Effector memory CD4-positive, alpha-beta T cell (primary cell): Measurements from ENCODE around the gene NWD2.
"Not testable (repeated sequence)": the region's sequence is repeated elsewhere in the genome, so short reads cannot be mapped to it uniquely, and the experiment has no call there.

Experiments used
- DNase-seq, 3 donors: peaks; one replicate each; pipeline ENCODE4 v3.0.0-alpha.2; 2020
- H3K27ac ChIP-seq: 2 replicates; pipeline ENCODE4 v1.7.0; 2013; ENCODE audit warnings: mild to moderate bottlenecking, low read length, moderate library complexity; ENCODE audit not compliant: insufficient read depth, poor library complexity, severe bottlenecking
- H3K27me3 ChIP-seq: replicated peaks from 2 replicates; pipeline ENCODE4 v1.7.0; 2013; ENCODE audit warnings: mild to moderate bottlenecking, low read length; ENCODE audit not compliant: insufficient read depth, control insufficient read depth, poor library complexity, severe bottlenecking
- H3K36me3 ChIP-seq: 2 replicates; pipeline ENCODE4 v1.7.0; 2013; ENCODE audit warnings: mild to moderate bottlenecking, low read length, moderate library complexity; ENCODE audit not compliant: control insufficient read depth, insufficient read depth
- H3K4me1 ChIP-seq: 2 replicates; pipeline ENCODE4 v1.7.0; 2013; ENCODE audit warnings: low read length, mild to moderate bottlenecking; ENCODE audit not compliant: control insufficient read depth, insufficient read depth, poor library complexity, severe bottlenecking
- H3K4me3 ChIP-seq: 2 replicates; pipeline ENCODE4 v1.7.0; 2013; ENCODE audit warnings: low read length, low read depth, mild to moderate bottlenecking; ENCODE audit not compliant: insufficient read depth, poor library complexity, severe bottlenecking
- H3K9me3 ChIP-seq: 2 replicates; pipeline ENCODE4 v1.7.0; 2013; ENCODE audit warnings: mild to moderate bottlenecking, low read length, moderate library complexity; ENCODE audit not compliant: control insufficient read depth

Gene NWD2

GRCh38 chr4:37483610-37484009, 239.1 kb downstream of the NWD2 start:
- Histone ChIP-seq H3K4me1 (no peaks in the 10 kb centered on the region), H3K4me3 (no peak overlapping the region), H3K27me3 (no peaks in the 10 kb centered on the region), H3K9me3 (no peaks in the 10 kb centered on the region), H3K36me3 (no peaks in the 10 kb centered on the region), H3K27ac (no peak overlapping the region)
- DNase-seq, result no peak

GRCh38 chr4:37486166-37486565, 241.6 kb downstream of the NWD2 start:
- no peak for DNase-seq
- Histone ChIP-seq H3K9me3 (no peaks in the 10 kb centered on the region), H3K4me1 (no peaks in the 10 kb centered on the region), H3K36me3 (no peaks in the 10 kb centered on the region), H3K27ac (no peak overlapping the region), H3K27me3 (no peaks in the 10 kb centered on the region), H3K4me3 (no peak overlapping the region)

GRCh38 chr4:37487668-37488067, 243.1 kb downstream of the NWD2 start:
- DNase-seq, result no peak
- H3K27me3 ChIP-seq, result no peaks in the 10 kb centered on the region

GRCh38 chr4:37489697-37490096, 245.2 kb downstream of the NWD2 start:
- no peak for DNase-seq
- H3K27ac ChIP-seq, result no peak overlapping the region
- H3K27me3 ChIP-seq, result no peaks in the 10 kb centered on the region

More at GRCh38 chr4:37487668-37488067, 243.1 kb downstream of the NWD2 start:
- Histone ChIP-seq H3K36me3 (no peaks in the 10 kb centered on the region), H3K9me3 (no peaks in the 10 kb centered on the region), H3K4me1 (no peaks in the 10 kb centered on the region), H3K27ac (no peak overlapping the region), H3K4me3 (no peak overlapping the region)

GRCh38 chr4:37490391-37491347, 246.1 kb downstream of the NWD2 start:
- no peaks in the 10 kb centered on the region for H3K36me3 ChIP-seq
- DNase-seq, result no peak
- no peaks in the 10 kb centered on the region for H3K27me3 ChIP-seq
- H3K9me3 ChIP-seq, result no peaks in the 10 kb centered on the region
- H3K27ac ChIP-seq, result no peak overlapping the region
- H3K4me3 ChIP-seq, result no peak overlapping the region
- H3K4me1 ChIP-seq, result no peaks in the 10 kb centered on the region

More at GRCh38 chr4:37489697-37490096, 245.2 kb downstream of the NWD2 start:
- Histone ChIP-seq H3K4me3 (no peak overlapping the region), H3K36me3 (no peaks in the 10 kb centered on the region), H3K9me3 (no peaks in the 10 kb centered on the region), H3K4me1 (no peaks in the 10 kb centered on the region)

- H3K9me3 ChIP-seq, H3K4me1 ChIP-seq, H3K27me3 ChIP-seq, H3K27ac ChIP-seq, H3K4me3 ChIP-seq, DNase-seq, H3K36me3 ChIP-seq: not testable (repeated sequence)
Measured at GRCh38 chr4:37495353-37495752, 250.8 kb downstream of the NWD2 start.
